Neural progenitor cell (in vitro differentiated cells): Measurements from ENCODE around the gene PPP2R2C. TPM values are rescaled to one million over a fixed set of nuclear protein-coding genes. Genes with fewer than 3 reads are reported as not detected.

ENCODE experiments used
- DNase-seq: peaks from one replicate; pipeline ENCODE4 v3.0.0-alpha.2; 2016; ENCODE audit warnings: low spot score
- H2AFZ ChIP-seq: fragments of 200-600 bp; sonication (generic); replicated peaks from 2 replicates; pipeline ENCODE4 v1.6.1; 2016; ENCODE audit warnings: antibody characterized with exemption
- H3F3A ChIP-seq: fragments of 200-600 bp; sonication (generic); 2 replicates; pipeline ENCODE4 v1.6.1; 2016; ENCODE audit warnings: antibody characterized with exemption, low read depth
- H3K27ac ChIP-seq: fragments of 200-600 bp; sonication (generic); 2 replicates; pipeline ENCODE4 v1.5.1; 2016; ENCODE audit warnings: mild to moderate bottlenecking
- H3K27me3 ChIP-seq: fragments of 200-600 bp; sonication (generic); 2 replicates; pipeline ENCODE4 v1.6.1; 2016; ENCODE audit warnings: mild to moderate bottlenecking, moderate library complexity
- H3K36me3 ChIP-seq: fragments of 200-600 bp; sonication (generic); 2 replicates; pipeline ENCODE4 v1.5.1; 2016
- H3K4me1 ChIP-seq: fragments of 200-600 bp; sonication (generic); 2 replicates; pipeline ENCODE4 v1.6.1; 2016; ENCODE audit warnings: mixed run types
- H3K4me2 ChIP-seq: fragments of 200-600 bp; sonication (generic); 2 replicates; pipeline ENCODE4 v1.6.1; 2016
- H3K4me3 ChIP-seq: fragments of 200-600 bp; sonication (generic); 2 replicates; pipeline ENCODE4 v1.5.1; 2016
- H3K79me2 ChIP-seq: fragments of 200-600 bp; sonication (generic); 2 replicates; pipeline ENCODE4 v1.6.1; 2016; ENCODE audit warnings: low read depth
- H3K9ac ChIP-seq: fragments of 200-600 bp; sonication (generic); 2 replicates; pipeline ENCODE4 v1.6.1; 2016
- H3K9me3 ChIP-seq: fragments of 200-600 bp; sonication (generic); 2 replicates; pipeline ENCODE4 v1.5.1; 2016; ENCODE audit warnings: low read depth
- H4K20me1 ChIP-seq: fragments of 200-600 bp; sonication (generic); 2 replicates; pipeline ENCODE4 v1.6.1; 2016; ENCODE audit warnings: low read depth
- H3K27ac Mint-ChIP-seq: 3 replicates; pipeline ENCODE4 v1.8.0; 2021; ENCODE audit warnings: mixed read lengths
- H3K27me3 Mint-ChIP-seq: 2 replicates; pipeline ENCODE4 v1.8.0; 2022; ENCODE audit warnings: low read depth, mild to moderate bottlenecking, inconsistent platforms, moderate library complexity, mixed read lengths; ENCODE audit not compliant: insufficient read depth
- H3K36me3 Mint-ChIP-seq: 3 replicates; pipeline ENCODE4 v1.8.0; 2021; ENCODE audit warnings: mixed read lengths
- H3K4me1 Mint-ChIP-seq: 3 replicates; pipeline ENCODE4 v1.8.0; 2021; ENCODE audit warnings: mixed read lengths
- H3K4me3 Mint-ChIP-seq: 3 replicates; pipeline ENCODE4 v1.8.0; 2021; ENCODE audit warnings: mild to moderate bottlenecking, moderate library complexity, mixed read lengths
- H3K9me3 Mint-ChIP-seq: 3 replicates; pipeline ENCODE4 v1.8.0; 2020; ENCODE audit warnings: mixed read lengths
- EZH2 ChIP-seq: fragments of 200-600 bp; sonication (generic); IDR thresholded peaks from 2 replicates; pipeline ENCODE4 v1.6.1; 2017; ENCODE audit warnings: antibody characterized with exemption, mild to moderate bottlenecking, moderate library complexity
- EZH2phosphoT487 ChIP-seq: fragments of 200-600 bp; sonication (generic); IDR thresholded peaks from 2 replicates; pipeline ENCODE4 v1.6.1; 2017; ENCODE audit warnings: antibody characterized with exemption
- total RNA-seq: library from RNA; depleted of rRNA; stranded (reverse); fragments of >200 nt; gene quantifications from 2 replicates; pipeline ENCODE4 v1.2.3, GENCODE V29; 2015; ENCODE audit warnings: low replicate concordance
- TF ChIP-seq, protein P1 (sequence below): fragments of 200-600 bp; sonication (generic); IDR thresholded peaks from 2 replicates; pipeline ENCODE4 v1.5.1; 2017; ENCODE audit warnings: antibody characterized with exemption, mild to moderate bottlenecking

Gene PPP2R2C
- total RNA-seq, 1 donor from 2014 or later, result 3.5 TPM

DNA sequence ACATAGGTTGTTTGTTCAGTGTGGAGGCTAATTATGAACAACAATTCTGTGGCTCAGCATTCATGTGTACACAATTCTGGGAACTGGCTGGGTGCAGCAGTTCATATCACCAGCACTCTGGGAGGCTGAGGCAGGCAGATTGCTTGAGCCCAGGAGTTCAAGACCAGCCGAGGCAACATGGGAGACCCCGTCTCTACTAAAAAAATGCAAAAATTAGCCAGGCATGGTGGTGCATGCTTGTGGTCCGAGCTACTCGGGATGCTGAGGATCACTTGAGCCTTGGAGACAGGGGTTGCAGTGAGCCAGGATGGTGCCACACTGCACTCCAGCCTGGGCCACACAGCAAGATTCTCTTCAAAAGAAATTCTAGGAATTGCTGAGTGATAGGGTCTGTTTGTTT lies 4.5 kb upstream of the PPP2R2C start:
- Histone ChIP-seq H3K79me2 (no peaks in the 10 kb centered on the region), H3K9ac (no peak overlapping the region)

GRCh38 chr4:6475492-6476020 lies 3.1 kb upstream of the PPP2R2C start:
- Histone ChIP-seq H3K79me2 (no peaks in the 10 kb centered on the region), H2AFZ (no peak overlapping the region), H3K9me3 (no peaks in the 10 kb centered on the region), H3K27ac (no peak overlapping the region), H3K4me1 (peaks cover 6% of the 10 kb centered on the region), H3K36me3 (no peaks in the 10 kb centered on the region), H3F3A (peaks cover 14% of the 10 kb centered on the region), H3K4me2 (no peak overlapping the region), H3K27me3 (peaks cover 37% of the 10 kb centered on the region), H3K4me3 (no peak overlapping the region), H3K9ac (no peak overlapping the region), H4K20me1 (peaks cover 6% of the 10 kb centered on the region)
- no peak overlapping the region for H3K4me3 Mint-ChIP-seq
- H3K27ac Mint-ChIP-seq, result no peak overlapping the region
- TF ChIP-seq EZH2phosphoT487, result no peak
- TF ChIP-seq, protein P1, sequence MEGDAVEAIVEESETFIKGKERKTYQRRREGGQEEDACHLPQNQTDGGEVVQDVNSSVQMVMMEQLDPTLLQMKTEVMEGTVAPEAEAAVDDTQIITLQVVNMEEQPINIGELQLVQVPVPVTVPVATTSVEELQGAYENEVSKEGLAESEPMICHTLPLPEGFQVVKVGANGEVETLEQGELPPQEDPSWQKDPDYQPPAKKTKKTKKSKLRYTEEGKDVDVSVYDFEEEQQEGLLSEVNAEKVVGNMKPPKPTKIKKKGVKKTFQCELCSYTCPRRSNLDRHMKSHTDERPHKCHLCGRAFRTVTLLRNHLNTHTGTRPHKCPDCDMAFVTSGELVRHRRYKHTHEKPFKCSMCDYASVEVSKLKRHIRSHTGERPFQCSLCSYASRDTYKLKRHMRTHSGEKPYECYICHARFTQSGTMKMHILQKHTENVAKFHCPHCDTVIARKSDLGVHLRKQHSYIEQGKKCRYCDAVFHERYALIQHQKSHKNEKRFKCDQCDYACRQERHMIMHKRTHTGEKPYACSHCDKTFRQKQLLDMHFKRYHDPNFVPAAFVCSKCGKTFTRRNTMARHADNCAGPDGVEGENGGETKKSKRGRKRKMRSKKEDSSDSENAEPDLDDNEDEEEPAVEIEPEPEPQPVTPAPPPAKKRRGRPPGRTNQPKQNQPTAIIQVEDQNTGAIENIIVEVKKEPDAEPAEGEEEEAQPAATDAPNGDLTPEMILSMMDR, result no peak
- H3K27me3 Mint-ChIP-seq, result peaks cover 45% of the 10 kb centered on the region
- H3K9me3 Mint-ChIP-seq, result no peaks in the 10 kb centered on the region
- H3K36me3 Mint-ChIP-seq, result no peaks in the 10 kb centered on the region
- no peaks in the 10 kb centered on the region for H3K4me1 Mint-ChIP-seq
- DNase-seq, result no peak

More for the DNA sequence above, 4.5 kb upstream of the PPP2R2C start:
- H3K9me3 ChIP-seq, result no peaks in the 10 kb centered on the region
- H2AFZ ChIP-seq, result no peak overlapping the region
- H3K27me3 ChIP-seq, result peaks cover 24% of the 10 kb centered on the region
- no peak overlapping the region for H3K4me2 ChIP-seq
- Mint-ChIP-seq H3K27ac (no peak overlapping the region), H3K9me3 (no peaks in the 10 kb centered on the region), H3K27me3 (peaks cover 43% of the 10 kb centered on the region), H3K36me3 (no peaks in the 10 kb centered on the region), H3K4me1 (no peaks in the 10 kb centered on the region), H3K4me3 (no peak overlapping the region)
- H4K20me1 ChIP-seq, result peaks cover 6% of the 10 kb centered on the region
- H3K27ac ChIP-seq, result no peak overlapping the region
- H3K4me3 ChIP-seq, result no peak overlapping the region
- peaks cover 10% of the 10 kb centered on the region for H3F3A ChIP-seq
- no peaks in the 10 kb centered on the region for H3K36me3 ChIP-seq
- no peak for DNase-seq
- TF ChIP-seq, protein P1, result no peak
- TF ChIP-seq EZH2, result no peak
- TF ChIP-seq EZH2phosphoT487, result no peak
- no peaks in the 10 kb centered on the region for H3K4me1 ChIP-seq

DNA sequence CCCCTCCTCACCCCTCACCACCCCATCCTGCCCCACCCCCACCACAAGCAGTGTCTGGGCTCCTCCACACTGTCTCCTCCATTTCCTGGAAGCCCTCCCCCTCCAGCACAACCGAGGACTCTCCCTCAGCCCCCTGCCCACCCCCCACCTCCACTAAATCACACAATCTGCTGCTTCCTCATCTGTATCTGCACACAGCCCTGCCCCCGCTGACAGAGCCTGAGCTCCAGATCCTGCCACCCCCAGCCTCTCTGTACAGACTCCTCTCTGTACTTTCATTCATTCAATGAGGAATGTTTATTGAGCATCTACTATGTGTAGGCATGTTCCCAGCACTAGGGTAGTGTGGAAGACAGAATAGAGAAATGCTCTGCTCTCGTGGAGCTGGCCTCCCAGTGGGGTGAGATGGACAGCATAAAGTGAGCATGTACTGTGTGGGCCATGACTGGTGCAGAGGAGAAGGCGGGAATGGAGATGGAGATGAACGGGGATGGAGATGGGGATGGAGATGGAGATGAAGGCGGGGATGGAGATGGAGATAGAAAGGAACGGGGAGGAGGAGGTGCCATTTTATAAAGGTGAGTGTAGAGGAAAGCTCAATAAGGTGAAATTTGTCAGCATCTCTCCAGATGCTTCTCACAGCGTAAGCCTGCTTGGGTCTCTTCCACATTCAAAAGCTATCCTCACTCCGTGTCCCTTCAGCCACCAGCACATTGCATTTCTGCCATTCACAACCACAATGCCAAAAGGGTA lies 2.5 kb upstream of the PPP2R2C start:
- no peaks in the 10 kb centered on the region for H3K36me3 ChIP-seq
- Mint-ChIP-seq H3K27me3 (peaks cover 51% of the 10 kb centered on the region), H3K9me3 (no peaks in the 10 kb centered on the region), H3K4me3 (no peak overlapping the region), H3K27ac (no peak overlapping the region), H3K4me1 (peaks cover 3% of the 10 kb centered on the region), H3K36me3 (no peaks in the 10 kb centered on the region)
- peaks cover 6% of the 10 kb centered on the region for H4K20me1 ChIP-seq
- DNase-seq, result no peak
- TF ChIP-seq EZH2, result no peak
- TF ChIP-seq EZH2phosphoT487, result no peak
- TF ChIP-seq, protein P1, result no peak
- H3K9ac ChIP-seq, result no peak overlapping the region
- peaks cover 6% of the 10 kb centered on the region for H3K4me1 ChIP-seq
- H2AFZ ChIP-seq, result no peak overlapping the region
- H3K4me3 ChIP-seq, result no peak overlapping the region
- peaks cover 14% of the 10 kb centered on the region for H3F3A ChIP-seq
- H3K27ac ChIP-seq, result no peak overlapping the region
- no peak overlapping the region for H3K4me2 ChIP-seq
- H3K27me3 ChIP-seq, result peaks cover 44% of the 10 kb centered on the region
- H3K9me3 ChIP-seq, result no peaks in the 10 kb centered on the region
- H3K79me2 ChIP-seq, result no peaks in the 10 kb centered on the region
